ENCODE data around the gene GRB7. TPM values are rescaled to one million over a fixed set of nuclear protein-coding genes. Genes with fewer than 3 reads are reported as not detected.
"Not testable (repeated sequence)": the region's sequence is repeated elsewhere in the genome, so short reads cannot be mapped to it uniquely, and the experiment has no call there.

The GRB7 gene
- total RNA-seq, 2 donors from 2014 or later = 54.6 to 73.9 TPM

- TF ChIP-seq, protein P1, sequence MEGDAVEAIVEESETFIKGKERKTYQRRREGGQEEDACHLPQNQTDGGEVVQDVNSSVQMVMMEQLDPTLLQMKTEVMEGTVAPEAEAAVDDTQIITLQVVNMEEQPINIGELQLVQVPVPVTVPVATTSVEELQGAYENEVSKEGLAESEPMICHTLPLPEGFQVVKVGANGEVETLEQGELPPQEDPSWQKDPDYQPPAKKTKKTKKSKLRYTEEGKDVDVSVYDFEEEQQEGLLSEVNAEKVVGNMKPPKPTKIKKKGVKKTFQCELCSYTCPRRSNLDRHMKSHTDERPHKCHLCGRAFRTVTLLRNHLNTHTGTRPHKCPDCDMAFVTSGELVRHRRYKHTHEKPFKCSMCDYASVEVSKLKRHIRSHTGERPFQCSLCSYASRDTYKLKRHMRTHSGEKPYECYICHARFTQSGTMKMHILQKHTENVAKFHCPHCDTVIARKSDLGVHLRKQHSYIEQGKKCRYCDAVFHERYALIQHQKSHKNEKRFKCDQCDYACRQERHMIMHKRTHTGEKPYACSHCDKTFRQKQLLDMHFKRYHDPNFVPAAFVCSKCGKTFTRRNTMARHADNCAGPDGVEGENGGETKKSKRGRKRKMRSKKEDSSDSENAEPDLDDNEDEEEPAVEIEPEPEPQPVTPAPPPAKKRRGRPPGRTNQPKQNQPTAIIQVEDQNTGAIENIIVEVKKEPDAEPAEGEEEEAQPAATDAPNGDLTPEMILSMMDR (conservative IDR thresholded peaks at IDR 0.05) = no peak
- Histone ChIP-seq H3K9me3 (ENCODE audit: control insufficient read depth, low read length) (no peaks in the 10 kb centered on the region), H3K36me3 (ENCODE audit: control insufficient read depth, insufficient read depth, low read length) (peaks cover 13% of the 10 kb centered on the region), H3K4me1 (ENCODE audit: control insufficient read depth, insufficient read depth, low read length) (no peaks in the 10 kb centered on the region), H3K27me3 (ENCODE audit: control insufficient read depth, insufficient read depth, low read length, poor library complexity, severe bottlenecking) (no peaks in the 10 kb centered on the region), H3K4me3 (ENCODE audit: low read length) (no peak overlapping the region), H3K9ac (ENCODE audit: extremely low read depth, low read length, poor library complexity, severe bottlenecking) (no peak overlapping the region), H3K27ac (ENCODE audit: low read depth, low read length) (no peak overlapping the region)
- Mint-ChIP-seq H3K9me3 (no peaks in the 10 kb centered on the region), H3K27ac (no peak overlapping the region), H3K27me3 (ENCODE audit: insufficient read depth) (no peaks in the 10 kb centered on the region), H3K36me3 (ENCODE audit: low read depth) (peaks cover 44% of the 10 kb centered on the region), H3K4me1 (peaks cover 5% of the 10 kb centered on the region), H3K4me3 (no peak overlapping the region)
- no peak for DNase-seq
- 94 to 96% methylated on average over 4 to 7 of the region's 7 CpGs for WGBS, 2 experiments (ENCODE audit: insufficient coverage in 1 of 2, insufficient read length in 1 of 2)
Observed at GRCh38 chr17:39746145-39746461, 8.4 kb downstream of the GRB7 start.

DNA sequence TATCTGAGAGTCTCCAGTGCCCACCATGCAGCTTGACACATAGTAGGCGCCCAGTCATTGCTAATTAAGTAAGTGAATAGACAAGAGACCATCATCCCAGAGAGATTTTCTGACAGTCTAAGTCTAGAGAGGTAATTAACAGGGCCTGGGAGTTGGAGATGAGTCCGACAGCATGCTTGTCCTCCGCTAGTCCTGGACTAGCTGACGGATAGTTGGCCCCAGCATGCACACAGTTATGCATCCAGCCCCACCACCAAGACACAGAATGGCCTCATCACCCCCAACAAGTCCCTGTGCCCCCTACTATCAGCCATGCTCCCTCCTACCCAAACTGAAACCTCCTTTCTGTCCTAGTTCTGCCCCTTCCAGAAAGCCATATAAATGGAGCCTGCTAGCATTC, 10.0 kb downstream of the GRB7 start:
- TF ChIP-seq, protein P1 (conservative IDR thresholded peaks at IDR 0.05) = no peak
- Histone ChIP-seq H3K27me3 (ENCODE audit: control insufficient read depth, insufficient read depth, low read length, poor library complexity, severe bottlenecking) (no peaks in the 10 kb centered on the region), H3K9me3 (ENCODE audit: control insufficient read depth, low read length) (no peaks in the 10 kb centered on the region), H3K36me3 (ENCODE audit: control insufficient read depth, insufficient read depth, low read length) (peaks cover 12% of the 10 kb centered on the region), H3K4me1 (ENCODE audit: control insufficient read depth, insufficient read depth, low read length) (no peaks in the 10 kb centered on the region), H3K27ac (ENCODE audit: low read depth, low read length) (no peak overlapping the region), H3K9ac (ENCODE audit: extremely low read depth, low read length, poor library complexity, severe bottlenecking) (no peak overlapping the region), H3K4me3 (ENCODE audit: low read length) (no peak overlapping the region)
- Mint-ChIP-seq H3K9me3 (no peaks in the 10 kb centered on the region), H3K4me1 (peaks cover 6% of the 10 kb centered on the region), H3K27ac (no peak overlapping the region), H3K36me3 (ENCODE audit: low read depth) (peaks cover 41% of the 10 kb centered on the region), H3K4me3 (no peak overlapping the region), H3K27me3 (ENCODE audit: insufficient read depth) (no peaks in the 10 kb centered on the region)
- 91% methylated on average over 4 of the region's 4 CpGs; no CpG with 5 or more reads in 1 of the 2 experiments for WGBS, 2 experiments (ENCODE audit: insufficient coverage in 1 of 2, insufficient read length in 1 of 2)
- DNase-seq = no peak

DNA sequence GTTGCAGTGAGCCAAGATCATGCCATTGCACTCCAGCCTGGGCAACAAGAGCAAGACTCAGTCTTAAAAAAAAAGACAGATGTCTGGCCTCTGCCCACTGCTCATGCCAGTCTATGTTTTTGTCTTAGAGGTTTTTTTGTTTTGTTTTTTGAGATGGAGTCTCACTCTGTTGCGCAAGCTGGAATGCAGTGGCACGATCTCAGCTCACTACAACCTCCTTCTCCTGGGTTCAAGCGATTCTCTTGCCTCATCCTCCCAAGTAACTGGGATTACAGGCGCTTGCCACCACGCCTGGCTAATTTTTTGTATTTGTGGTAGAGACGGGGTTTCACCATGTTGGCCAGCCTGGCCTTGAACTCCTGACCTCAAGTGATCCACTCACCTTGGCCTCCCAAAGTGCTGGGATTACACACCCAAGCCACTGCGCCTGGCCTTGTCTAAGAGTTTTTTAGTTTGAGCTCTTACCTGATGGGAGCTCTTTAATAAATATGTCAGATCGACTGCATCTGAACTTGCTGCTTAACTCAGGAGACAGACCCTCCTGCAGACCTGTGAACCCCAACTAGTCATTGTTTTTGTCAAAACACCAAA, 10.8 kb downstream of the GRB7 start:
- not testable (repeated sequence) for H3K27ac Mint-ChIP-seq

More for the DNA sequence above, 10.8 kb downstream of the GRB7 start:
- H3K36me3 Mint-ChIP-seq (ENCODE audit: low read depth) = peaks cover 35% of the 10 kb centered on the region
- H3K36me3 ChIP-seq (ENCODE audit: control insufficient read depth, insufficient read depth, low read length); H3K27me3 Mint-ChIP-seq (ENCODE audit: insufficient read depth); H3K27me3 ChIP-seq (ENCODE audit: control insufficient read depth, insufficient read depth, low read length, poor library complexity, severe bottlenecking); H3K4me1 Mint-ChIP-seq; H3K9ac ChIP-seq (ENCODE audit: extremely low read depth, low read length, poor library complexity, severe bottlenecking); H3K4me3 Mint-ChIP-seq; H3K9me3 ChIP-seq (ENCODE audit: control insufficient read depth, low read length); H3K4me1 ChIP-seq (ENCODE audit: control insufficient read depth, insufficient read depth, low read length); DNase-seq; H3K9me3 Mint-ChIP-seq; H3K4me3 ChIP-seq (ENCODE audit: low read length); H3K27ac ChIP-seq (ENCODE audit: low read depth, low read length): not testable (repeated sequence)
- WGBS, 2 experiments (ENCODE audit: insufficient coverage in 1 of 2, insufficient read length in 1 of 2) = 92 to 95% methylated on average over 8 of the region's 8 CpGs
